NB4 (cell line): ENCODE data around the gene DST.

ENCODE experiments used
- CTCF ChIP-seq: IDR thresholded peaks from one replicate; pipeline ENCODE4 v1.5.1; 2012; ENCODE audit warnings: low read depth, low read length
- MAX ChIP-seq: IDR thresholded peaks from 2 replicates; pipeline ENCODE4 v1.6.1; 2011; ENCODE audit warnings: low read depth, low read length

GRCh38 chr6:56669041-56669440 is 26.4 kb upstream of the DST start:
- no peak for TF ChIP-seq CTCF
- TF ChIP-seq MAX, result no peak
